HG02759 (cell line): ENCODE measurements around the gene MMP25.
A peak's percentile ranks its signal among the peaks of the same experiment; 100 is the strongest.
"Not testable (repeated sequence)": the region's sequence is repeated elsewhere in the genome, so short reads cannot be mapped to it uniquely, and the experiment has no call there.

Experiments used
- ATAC-seq: cut with Tn5 transposase; IDR thresholded peaks from one replicate; pipeline ENCODE4 v1.9.1; 2021; ENCODE audit warnings: mild to moderate bottlenecking, moderate library complexity; ENCODE audit not compliant: unreplicated experiment

MMP25 gene

GRCh38 chr16:3071655-3072054 is 25.3 kb downstream of the MMP25 start:
- ATAC-seq = no peak

- ATAC-seq = not testable (repeated sequence)
Observed at GRCh38 chr16:3072148-3072547, 25.8 kb downstream of the MMP25 start.

GRCh38 chr16:3072576-3073263 is 26.4 kb downstream of the MMP25 start:
- ATAC-seq = not testable (repeated sequence)

GRCh38 chr16:3073448-3073847 is 27.1 kb downstream of the MMP25 start:
- no peak for ATAC-seq

GRCh38 chr16:3074860-3075522 is 28.6 kb downstream of the MMP25 start:
- peak; percentile 75 for ATAC-seq

GRCh38 chr16:3075523-3075915 is 29.2 kb downstream of the MMP25 start:
- ATAC-seq = no peak

- ATAC-seq = not testable (repeated sequence)
Observed at GRCh38 chr16:3075946-3076345, 29.6 kb downstream of the MMP25 start.

GRCh38 chr16:3076577-3076976 is 30.2 kb downstream of the MMP25 start:
- ATAC-seq = no peak

- no peak for ATAC-seq
Observed at GRCh38 chr16:3080024-3080423, 33.7 kb downstream of the MMP25 start.

GRCh38 chr16:3081957-3082356 is 35.6 kb downstream of the MMP25 start:
- ATAC-seq = not testable (repeated sequence)

- not testable (repeated sequence) for ATAC-seq
Observed at GRCh38 chr16:3083408-3083807, 37.0 kb downstream of the MMP25 start.

GRCh38 chr16:3084491-3084890 is 38.1 kb downstream of the MMP25 start:
- ATAC-seq = no peak

- no peak for ATAC-seq
Observed at GRCh38 chr16:3084969-3085670, 38.8 kb downstream of the MMP25 start.

GRCh38 chr16:3085868-3086595 is 39.7 kb downstream of the MMP25 start:
- ATAC-seq = no peak

- ATAC-seq = no peak
Observed at GRCh38 chr16:3086596-3087242, 40.4 kb downstream of the MMP25 start.

- no peak for ATAC-seq
Observed at GRCh38 chr16:3087243-3088235, 41.2 kb downstream of the MMP25 start.

- no peak for ATAC-seq
Observed at GRCh38 chr16:3088450-3088849, 42.1 kb downstream of the MMP25 start.

GRCh38 chr16:3088925-3089716 is 42.8 kb downstream of the MMP25 start:
- no peak for ATAC-seq
